PC-9 (cell line): Measurements from ENCODE around the gene IMP3.

Experiments
- EZH2 ChIP-seq: fragments of 200-600 bp; sonication (generic); IDR thresholded peaks from 2 replicates; pipeline ENCODE4 v1.8.0; 2017; ENCODE audit warnings: antibody characterized with exemption, low read depth
- TF ChIP-seq, protein P1 (sequence below): fragments of 200-600 bp; sonication (generic); conservative IDR thresholded peaks from 2 replicates; pipeline ENCODE4 v1.6.1; 2017; ENCODE audit warnings: mixed run types, antibody characterized with exemption, mild to moderate bottlenecking, moderate library complexity

GRCh38 chr15:75616766-75617165 is 23.3 kb downstream of the IMP3 start:
- TF ChIP-seq, protein P1, sequence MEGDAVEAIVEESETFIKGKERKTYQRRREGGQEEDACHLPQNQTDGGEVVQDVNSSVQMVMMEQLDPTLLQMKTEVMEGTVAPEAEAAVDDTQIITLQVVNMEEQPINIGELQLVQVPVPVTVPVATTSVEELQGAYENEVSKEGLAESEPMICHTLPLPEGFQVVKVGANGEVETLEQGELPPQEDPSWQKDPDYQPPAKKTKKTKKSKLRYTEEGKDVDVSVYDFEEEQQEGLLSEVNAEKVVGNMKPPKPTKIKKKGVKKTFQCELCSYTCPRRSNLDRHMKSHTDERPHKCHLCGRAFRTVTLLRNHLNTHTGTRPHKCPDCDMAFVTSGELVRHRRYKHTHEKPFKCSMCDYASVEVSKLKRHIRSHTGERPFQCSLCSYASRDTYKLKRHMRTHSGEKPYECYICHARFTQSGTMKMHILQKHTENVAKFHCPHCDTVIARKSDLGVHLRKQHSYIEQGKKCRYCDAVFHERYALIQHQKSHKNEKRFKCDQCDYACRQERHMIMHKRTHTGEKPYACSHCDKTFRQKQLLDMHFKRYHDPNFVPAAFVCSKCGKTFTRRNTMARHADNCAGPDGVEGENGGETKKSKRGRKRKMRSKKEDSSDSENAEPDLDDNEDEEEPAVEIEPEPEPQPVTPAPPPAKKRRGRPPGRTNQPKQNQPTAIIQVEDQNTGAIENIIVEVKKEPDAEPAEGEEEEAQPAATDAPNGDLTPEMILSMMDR = no peak
- TF ChIP-seq EZH2 = no peak
